WTC11 (cell line): ENCODE data around the gene STN1. TPM values are rescaled to one million over a fixed set of nuclear protein-coding genes. Genes with fewer than 3 reads are reported as not detected.

Source experiments
- ATAC-seq: fragments of 200-7000 bp; cut with Tn5 transposase; 2 replicates; pipeline ENCODE4 v1.10.0; 2021; ENCODE audit warnings: mild to moderate bottlenecking, moderate library complexity
- CTCF ChIA-PET: fragments of 300-600 bp; sonication (Branson Sonifier 250); formaldehyde crosslinking; loops from one replicate; lab custom pipeline; 2021; ENCODE audit warnings: antibody characterized with exemption; lab: Charles Lee
- POLR2A ChIA-PET: fragments of 350-600 bp; sonication (Branson Sonifier 250); formaldehyde crosslinking; loops from one replicate; lab custom pipeline; 2021; ENCODE audit warnings: antibody characterized with exemption; lab: Charles Lee
- DNase-seq: peaks from one replicate; pipeline ENCODE4 v3.0.0; 2021; ENCODE audit warnings: low spot score
- H3K27ac Mint-ChIP-seq: 2 replicates; pipeline ENCODE4 v1.8.0; 2021; ENCODE audit warnings: mixed read lengths
- H3K27me3 Mint-ChIP-seq: 2 replicates; pipeline ENCODE4 v1.8.0; 2021; ENCODE audit warnings: low read depth, mild to moderate bottlenecking, moderate library complexity, mixed read lengths
- H3K36me3 Mint-ChIP-seq: 2 replicates; pipeline ENCODE4 v1.8.0; 2021; ENCODE audit warnings: mixed read lengths
- H3K4me1 Mint-ChIP-seq: 2 replicates; pipeline ENCODE4 v1.8.0; 2022; ENCODE audit warnings: mixed read lengths
- H3K4me3 Mint-ChIP-seq: 2 replicates; pipeline ENCODE4 v1.8.0; 2021; ENCODE audit warnings: mild to moderate bottlenecking, moderate library complexity, mixed read lengths
- H3K9me3 Mint-ChIP-seq: 2 replicates; pipeline ENCODE4 v1.8.0; 2021; ENCODE audit warnings: mixed read lengths
- ARID4B ChIP-seq: sonication (generic); formaldehyde crosslinking; IDR thresholded peaks from 2 replicates; pipeline ENCODE4 v1.8.0; 2023; ENCODE audit warnings: missing genetic modification reagents, mild to moderate bottlenecking, borderline replicate concordance
- ATF1 ChIP-seq: sonication (generic); formaldehyde crosslinking; IDR thresholded peaks from 2 replicates; pipeline ENCODE4 v1.8.1; 2023; ENCODE audit warnings: mild to moderate bottlenecking, moderate library complexity, missing genetic modification reagents
- CREM ChIP-seq: sonication (generic); formaldehyde crosslinking; IDR thresholded peaks from 2 replicates; pipeline ENCODE4 v1.8.1; 2022; ENCODE audit warnings: mild to moderate bottlenecking, missing genetic modification reagents, moderate library complexity
- E2F1 ChIP-seq: sonication (generic); formaldehyde crosslinking; IDR thresholded peaks from 2 replicates; pipeline ENCODE4 v1.8.0; 2022; ENCODE audit warnings: mild to moderate bottlenecking, missing genetic modification reagents
- ELF4 ChIP-seq: sonication (generic); formaldehyde crosslinking; IDR thresholded peaks from 2 replicates; pipeline ENCODE4 v1.8.1; 2022; ENCODE audit warnings: low read depth, mild to moderate bottlenecking, moderate library complexity, missing genetic modification reagents
- ETV6 ChIP-seq: sonication (generic); formaldehyde crosslinking; IDR thresholded peaks from 2 replicates; pipeline ENCODE4 v1.8.1; 2022; ENCODE audit warnings: mild to moderate bottlenecking, missing genetic modification reagents
- IRF2 ChIP-seq: sonication (generic); formaldehyde crosslinking; IDR thresholded peaks from 2 replicates; pipeline ENCODE4 v1.8.0; 2022; ENCODE audit warnings: low read depth, missing genetic modification reagents, borderline replicate concordance
- JAZF1 ChIP-seq: fragments of 250-450 bp; sonication (Bioruptor Pico); IDR thresholded peaks from 2 replicates; pipeline ENCODE4 v1.9.0; 2021; ENCODE audit warnings: moderate library complexity, mild to moderate bottlenecking, inconsistent platforms
- MYBL2 ChIP-seq: sonication (generic); formaldehyde crosslinking; IDR thresholded peaks from 2 replicates; pipeline ENCODE4 v1.8.1; 2023; ENCODE audit warnings: mild to moderate bottlenecking, moderate library complexity, missing genetic modification reagents
- NFE2L1 ChIP-seq: sonication (generic); formaldehyde crosslinking; IDR thresholded peaks from 2 replicates; pipeline ENCODE4 v1.8.1; 2023; ENCODE audit warnings: missing genetic modification reagents
- PRDM15 ChIP-seq: sonication (generic); formaldehyde crosslinking; IDR thresholded peaks from 2 replicates; pipeline ENCODE4 v1.8.0; 2022; ENCODE audit warnings: missing genetic modification reagents
- TCF7 ChIP-seq: sonication (generic); formaldehyde crosslinking; IDR thresholded peaks from 2 replicates; pipeline ENCODE4 v1.8.0; 2022; ENCODE audit warnings: mild to moderate bottlenecking, low read depth, missing genetic modification reagents, moderate library complexity
- USF1 ChIP-seq: sonication (generic); formaldehyde crosslinking; IDR thresholded peaks from 2 replicates; pipeline ENCODE4 v1.8.0; 2022; ENCODE audit warnings: mild to moderate bottlenecking, missing genetic modification reagents
- ZBTB21 ChIP-seq: sonication (generic); formaldehyde crosslinking; IDR thresholded peaks from 2 replicates; pipeline ENCODE4 v1.8.1; 2023; ENCODE audit warnings: mild to moderate bottlenecking, missing genetic modification reagents, borderline replicate concordance
- ZNF138 ChIP-seq: sonication (generic); formaldehyde crosslinking; conservative IDR thresholded peaks from 2 replicates; pipeline ENCODE4 v1.8.1; 2022; ENCODE audit warnings: mild to moderate bottlenecking, moderate library complexity, missing genetic modification reagents
- ZNF416 ChIP-seq: fragments of 250-450 bp; sonication (Bioruptor Pico); IDR thresholded peaks from 2 replicates; pipeline ENCODE4 v1.9.0; 2021; ENCODE audit warnings: mild to moderate bottlenecking, inconsistent platforms
- ZNF423 ChIP-seq: fragments of 250-450 bp; sonication (Bioruptor Pico); IDR thresholded peaks from 2 replicates; pipeline ENCODE4 v2.1.2; 2022; ENCODE audit warnings: mild to moderate bottlenecking, moderate library complexity
- total RNA-seq: library from RNA; stranded (reverse); gene quantifications from 3 replicates; pipeline ENCODE4 v1.2.3, GENCODE V29; 2021

The STN1 gene
- total RNA-seq, 1 experiment from 2014 or later: 13.9 TPM

- DNase-seq (no peak), ATAC-seq (no peak)
- Mint-ChIP-seq H3K4me1 (peaks cover 20% of the 10 kb centered on the region), H3K4me3 (peak overlapping the region; percentile 90), H3K27me3 (no peaks in the 10 kb centered on the region), H3K9me3 (peaks cover 18% of the 10 kb centered on the region), H3K36me3 (peaks cover 33% of the 10 kb centered on the region), H3K27ac (no peak overlapping the region)
- no peak for TF ChIP-seq ZNF423 (CRISPR knock-in tag)
- no peak for TF ChIP-seq E2F1 (CRISPR knock-in tag)
- no peak for TF ChIP-seq ELF4 (CRISPR knock-in tag)
- no peak for TF ChIP-seq IRF2 (CRISPR knock-in tag)
- TF ChIP-seq JAZF1 (CRISPR knock-in tag): no peak
- CTCF ChIA-PET: interaction anchor here (0.6 kb wide), 1 partner anchor 8 kb away, joined by 5 read pairs; no protein-coding TSS in a partner anchor
- POLR2A ChIA-PET: no interaction called here
These were observed 1.1 kb downstream of the STN1 start for GRCh38 chr10:103916876-103917275.

- Mint-ChIP-seq H3K4me1 (peaks cover 22% of the 10 kb centered on the region), H3K27ac (no peak overlapping the region), H3K36me3 (peaks cover 33% of the 10 kb centered on the region), H3K27me3 (no peaks in the 10 kb centered on the region), H3K4me3 (no peak overlapping the region), H3K9me3 (peaks cover 18% of the 10 kb centered on the region)
- TF ChIP-seq ZNF416 (CRISPR knock-in tag): no peak
- TF ChIP-seq ARID4B (CRISPR knock-in tag): no peak
- no peak for TF ChIP-seq MYBL2 (CRISPR knock-in tag)
- ChIA-PET POLR2A (no interaction called here), CTCF (no interaction called here)
- DNase-seq (no peak), ATAC-seq (no peak)
These were observed 1.7 kb downstream of the STN1 start for GRCh38 chr10:103916254-103916653.

GRCh38 chr10:103915796-103916195, 2.2 kb downstream of the STN1 start:
- ATAC-seq: no peak
- Mint-ChIP-seq H3K4me1 (peaks cover 25% of the 10 kb centered on the region), H3K27me3 (no peaks in the 10 kb centered on the region), H3K36me3 (peaks cover 33% of the 10 kb centered on the region), H3K27ac (no peak overlapping the region), H3K9me3 (peaks cover 18% of the 10 kb centered on the region), H3K4me3 (no peak overlapping the region)
- DNase-seq: no peak
- ChIA-PET POLR2A (no interaction called here), CTCF (no interaction called here)
- TF ChIP-seq ETV6 (CRISPR knock-in tag) (no peak), PRDM15 (CRISPR knock-in tag) (no peak), CREM (CRISPR knock-in tag) (no peak), ARID4B (CRISPR knock-in tag) (no peak), IRF2 (CRISPR knock-in tag) (no peak), ZBTB21 (CRISPR knock-in tag) (no peak), JAZF1 (CRISPR knock-in tag) (no peak), USF1 (no peak), ATF1 (CRISPR knock-in tag) (no peak), TCF7 (no peak), NFE2L1 (CRISPR knock-in tag) (no peak), ZNF138 (CRISPR knock-in tag) (no peak)
